NB4 (cell line): ENCODE data around the gene CCDC85C.

Experiments used
- CTCF ChIP-seq: IDR thresholded peaks from one replicate; pipeline ENCODE4 v1.5.1; 2012; ENCODE audit warnings: low read depth, low read length
- MYC ChIP-seq: IDR thresholded peaks from 2 replicates; pipeline ENCODE4 v1.6.1; 2011; ENCODE audit warnings: low read depth, low read length
- TF ChIP-seq, protein P1 (sequence below): IDR thresholded peaks from 2 replicates; pipeline ENCODE4 v1.6.1; 2011; ENCODE audit warnings: low read depth, low read length

DNA sequence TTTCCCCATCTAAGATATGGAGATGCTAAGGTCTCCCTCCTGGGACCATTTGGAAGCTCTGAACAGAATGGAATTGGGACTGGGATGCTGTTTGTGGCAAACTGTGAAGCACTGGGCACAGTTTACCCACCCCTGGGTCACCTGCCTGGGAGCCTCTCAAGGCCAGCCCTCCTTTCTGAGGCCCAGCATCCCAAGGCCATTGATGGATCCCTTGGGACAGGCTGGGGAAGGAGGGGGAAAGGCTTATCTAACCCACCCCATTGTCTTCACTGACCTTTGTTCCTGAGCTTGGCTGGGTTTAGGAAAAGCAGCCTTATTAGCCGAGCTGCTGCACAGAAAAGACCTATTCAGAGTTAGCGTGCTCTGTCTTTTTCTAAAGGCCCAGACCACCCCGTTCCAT is 5.2 kb downstream of the CCDC85C start:
- TF ChIP-seq CTCF (no peak), MYC (no peak)
- TF ChIP-seq, protein P1, sequence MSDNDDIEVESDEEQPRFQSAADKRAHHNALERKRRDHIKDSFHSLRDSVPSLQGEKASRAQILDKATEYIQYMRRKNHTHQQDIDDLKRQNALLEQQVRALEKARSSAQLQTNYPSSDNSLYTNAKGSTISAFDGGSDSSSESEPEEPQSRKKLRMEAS = no peak
